Lung (tissue), 12 donors: ENCODE results near the gene COL4A2. TPM values are rescaled to one million over a fixed set of nuclear protein-coding genes. Genes with fewer than 3 reads are reported as not detected.

Source experiments
- ATAC-seq: fragments of 200-7000 bp; cut with Tn5 transposase; one replicate; pipeline ENCODE4 v1.9.1; 2020; ENCODE audit warnings: moderate number of reproducible peaks; ENCODE audit not compliant: insufficient read depth, low FRiP score
- DNase-seq, 3 donors: peaks; one replicate each; pipeline ENCODE4 v3.0.0-alpha.2; 2013 to 2017
- H3K27ac ChIP-seq, 2 donors: one replicate each; pipeline ENCODE4 v1.5.1; 2013; ENCODE audit warnings: mild to moderate bottlenecking in 2 of 2, moderate library complexity in 2 of 2, control low read depth in 1 of 2, inconsistent platforms in 1 of 2, low read depth in 1 of 2, low read length in 1 of 2
- H3K27me3 ChIP-seq, 3 donors: one replicate each; pipeline ENCODE4 v1.5.1; 2013; ENCODE audit warnings: low read length in 2 of 3; ENCODE audit not compliant: control insufficient read depth in 3 of 3, insufficient read depth in 3 of 3
- H3K36me3 ChIP-seq, 4 donors: one replicate each; pipeline ENCODE4 v1.5.1; 2013; ENCODE audit warnings: low read length in 4 of 4, mild to moderate bottlenecking in 1 of 4, moderate library complexity in 1 of 4; ENCODE audit not compliant: control insufficient read depth in 4 of 4, insufficient read depth in 4 of 4
- H3K4me1 ChIP-seq, 5 donors: one replicate each; pipeline ENCODE4 v1.5.1; 2013; ENCODE audit warnings: low read length in 5 of 5, mild to moderate bottlenecking in 2 of 5, moderate library complexity in 1 of 5; ENCODE audit not compliant: control insufficient read depth in 5 of 5, insufficient read depth in 5 of 5
- H3K4me3 ChIP-seq: one replicate; pipeline ENCODE4 v1.5.1; 2013; ENCODE audit warnings: mild to moderate bottlenecking, control low read depth, moderate library complexity
- H3K9ac ChIP-seq, 2 donors: one replicate each; pipeline ENCODE4 v1.5.1; 2013; ENCODE audit warnings: low read length in 2 of 2, control low read depth in 1 of 2; ENCODE audit not compliant: insufficient read depth in 1 of 2
- H3K9me3 ChIP-seq, 4 donors: one replicate each; pipeline ENCODE4 v1.5.1; 2013; ENCODE audit warnings: low read length in 3 of 4, mild to moderate bottlenecking in 1 of 4, moderate library complexity in 1 of 4; ENCODE audit not compliant: control insufficient read depth in 4 of 4, insufficient read depth in 3 of 4
- WGBS, 2 donors: extraction: QIAGEN DNeasy Blood & Tissue Kit; methylation state at CpG; one replicate each; pipeline ENCODE4 v1.1.7; 2013; 5-methylcytosine and 5-hydroxymethylcytosine counted together
- polyA plus RNA-seq, 2 donors: library from polyadenylated mRNA; stranded (reverse); fragments of 200-250 nt; gene quantifications; one replicate each; pipeline ENCODE4 v1.2.1, GENCODE V29; 2013
- total RNA-seq, 2 donors: library from RNA; depleted of rRNA in 1 of 2; stranded (reverse); fragments of >200 nt in 1 of 2; gene quantifications; one replicate each; pipeline ENCODE4 v1.2.1, GENCODE V29; 2014 to 2021
- TF ChIP-seq, protein P1 (sequence below): IDR thresholded peaks from 2 replicates; pipeline ENCODE4 v1.5.1; 2012; ENCODE audit warnings: mild to moderate bottlenecking; ENCODE audit errors: control extremely low read depth, extremely low read depth
- donor health status: control.
- donor health status: control.
- donor health status: Bipolar disorder and iron deficiency.
- donor health status: healthy.
- donor health status: DM: yes; HTN: yes; CAD: no.

The COL4A2 gene
- total and polyA plus RNA-seq, 4 donors, result 169 to 627 (median 339) TPM

DNA sequence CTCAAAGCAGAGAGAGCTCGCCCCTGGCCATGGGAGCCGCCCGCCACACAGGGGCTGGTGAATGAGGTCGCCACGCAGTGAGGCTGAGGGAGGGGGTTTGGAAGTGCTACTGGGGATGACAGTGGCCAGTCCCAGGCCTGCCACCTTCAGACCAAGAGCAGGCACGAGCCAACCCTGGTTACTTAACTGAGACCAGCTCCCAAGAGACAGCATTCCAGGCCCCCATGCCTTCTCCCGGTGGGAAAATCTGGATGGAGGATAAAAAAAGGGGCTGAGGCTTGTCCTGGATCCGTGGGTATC, 211.1 kb downstream of the COL4A2 start:
- Histone ChIP-seq H3K27me3 (no peaks in the 10 kb centered on the region), H3K4me1 (peaks cover 0 to 25% (median 4%) of the 10 kb centered on the region in 5 donors), H3K9ac (no peak overlapping the region), H3K9me3 (no peaks in the 10 kb centered on the region), H3K4me3 (no peak overlapping the region), H3K27ac (peak overlapping the region in 1 of 2 donors; percentile 44), H3K36me3 (peaks cover 0 to 17% (median 9%) of the 10 kb centered on the region in 4 donors)
- ATAC-seq (no peak), DNase-seq (no peak)
- 84 to 90% methylated on average over 8 of the region's 8 CpGs for WGBS, 2 donors
- TF ChIP-seq, protein P1, sequence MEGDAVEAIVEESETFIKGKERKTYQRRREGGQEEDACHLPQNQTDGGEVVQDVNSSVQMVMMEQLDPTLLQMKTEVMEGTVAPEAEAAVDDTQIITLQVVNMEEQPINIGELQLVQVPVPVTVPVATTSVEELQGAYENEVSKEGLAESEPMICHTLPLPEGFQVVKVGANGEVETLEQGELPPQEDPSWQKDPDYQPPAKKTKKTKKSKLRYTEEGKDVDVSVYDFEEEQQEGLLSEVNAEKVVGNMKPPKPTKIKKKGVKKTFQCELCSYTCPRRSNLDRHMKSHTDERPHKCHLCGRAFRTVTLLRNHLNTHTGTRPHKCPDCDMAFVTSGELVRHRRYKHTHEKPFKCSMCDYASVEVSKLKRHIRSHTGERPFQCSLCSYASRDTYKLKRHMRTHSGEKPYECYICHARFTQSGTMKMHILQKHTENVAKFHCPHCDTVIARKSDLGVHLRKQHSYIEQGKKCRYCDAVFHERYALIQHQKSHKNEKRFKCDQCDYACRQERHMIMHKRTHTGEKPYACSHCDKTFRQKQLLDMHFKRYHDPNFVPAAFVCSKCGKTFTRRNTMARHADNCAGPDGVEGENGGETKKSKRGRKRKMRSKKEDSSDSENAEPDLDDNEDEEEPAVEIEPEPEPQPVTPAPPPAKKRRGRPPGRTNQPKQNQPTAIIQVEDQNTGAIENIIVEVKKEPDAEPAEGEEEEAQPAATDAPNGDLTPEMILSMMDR, result no peak

- Histone ChIP-seq H3K9ac (no peak overlapping the region), H3K27ac (peak overlapping the region in 1 of 2 donors; percentile 44), H3K27me3 (no peaks in the 10 kb centered on the region), H3K9me3 (no peaks in the 10 kb centered on the region), H3K36me3 (peaks cover 0 to 18% (median 13%) of the 10 kb centered on the region in 4 donors), H3K4me3 (no peak overlapping the region), H3K4me1 (peaks cover 0 to 25% (median 4%) of the 10 kb centered on the region in 5 donors)
- WGBS, 2 donors, result 68 to 73% methylated on average over 11 of the region's 11 CpGs
- ATAC-seq (no peak), DNase-seq (no peak)
- TF ChIP-seq, protein P1, result no peak
Observed at GRCh38 chr13:110518571-110518970, 211.5 kb downstream of the COL4A2 start.

DNA sequence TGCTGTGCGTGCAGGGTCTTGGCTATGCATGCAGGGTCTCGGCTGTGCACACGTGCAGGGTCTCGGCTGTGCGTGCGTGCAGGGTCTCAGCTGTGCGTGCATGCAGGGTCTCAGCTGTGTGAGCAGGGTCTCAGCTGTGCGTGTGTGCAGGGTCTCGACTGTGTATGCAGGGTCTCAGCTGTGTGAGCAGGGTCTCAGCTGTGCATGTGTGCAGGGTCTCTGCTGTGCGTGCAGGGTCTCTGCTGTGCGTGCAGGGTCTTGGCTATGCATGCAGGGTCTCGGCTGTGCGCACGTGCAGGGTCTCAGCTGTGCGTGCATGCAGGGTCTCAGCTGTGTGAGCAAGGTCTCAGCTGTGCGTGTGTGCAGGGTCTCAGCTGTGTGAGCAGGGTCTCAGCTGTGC, 212.0 kb downstream of the COL4A2 start:
- ATAC-seq, result no peak
- DNase-seq, result no peak
- no peak overlapping the region for H3K9ac ChIP-seq
- TF ChIP-seq, protein P1, result no peak
- peaks cover 0 to 27% (median 4%) of the 10 kb centered on the region in 5 donors for H3K4me1 ChIP-seq
- no peaks in the 10 kb centered on the region for H3K9me3 ChIP-seq
- no peak overlapping the region for H3K27ac ChIP-seq
- no peaks in the 10 kb centered on the region for H3K27me3 ChIP-seq
- WGBS, 2 donors, result 96 to 97% methylated on average over 16 of the region's 16 CpGs
- peaks cover 0 to 20% (median 12%) of the 10 kb centered on the region in 4 donors for H3K36me3 ChIP-seq
- no peak overlapping the region for H3K4me3 ChIP-seq

- no peaks in the 10 kb centered on the region for H3K9me3 ChIP-seq
- no peak overlapping the region for H3K4me3 ChIP-seq
- H3K4me1 ChIP-seq, result peaks cover 0 to 31% (median 6%) of the 10 kb centered on the region in 5 donors
- H3K36me3 ChIP-seq, result peaks cover 0 to 18% (median 8%) of the 10 kb centered on the region in 4 donors
- H3K27me3 ChIP-seq, result no peaks in the 10 kb centered on the region
- TF ChIP-seq, protein P1, result no peak
- H3K27ac ChIP-seq, result peak overlapping the region in 1 of 2 donors; percentile 84
- DNase-seq, result no peak
- ATAC-seq, result no peak
- WGBS, 2 donors, result 72 to 91% methylated on average over 7 of the region's 7 CpGs
- no peak overlapping the region for H3K9ac ChIP-seq
Observed at GRCh38 chr13:110519506-110519905, 212.4 kb downstream of the COL4A2 start.
